ENCODE measurements around the gene CAPNS2.

DNA sequence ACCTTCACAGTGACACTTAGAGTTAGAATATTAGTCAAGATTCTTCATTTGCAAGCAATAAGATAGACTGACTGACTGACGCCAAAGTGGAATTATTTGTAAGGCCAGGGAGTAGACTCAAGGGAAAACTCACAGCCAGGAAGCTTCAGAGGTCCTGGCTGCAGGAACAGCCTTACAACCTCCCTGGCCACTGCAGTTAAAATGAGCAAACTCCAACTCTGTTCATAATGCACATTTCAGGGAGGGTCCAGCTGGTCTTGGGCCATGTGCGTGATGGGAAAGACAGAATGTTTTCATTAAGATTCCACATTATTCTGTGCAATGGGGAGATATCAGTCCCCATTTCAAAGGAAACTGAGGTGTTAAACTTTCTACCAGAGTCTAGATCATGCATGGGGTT, 9.9 kb downstream of the CAPNS2 start:
- no peak for TF ChIP-seq HMGXB3 (CRISPR knock-in tag; IDR thresholded peaks at IDR 0.05; ENCODE audit: borderline replicate concordance)
- no peak for TF ChIP-seq U2AF1 (optimal IDR thresholded peaks at IDR 0.05; ENCODE audit: low read depth, low read length)
- TF ChIP-seq STAT6 (CRISPR knock-in tag; IDR thresholded peaks at IDR 0.05; ENCODE audit: borderline replicate concordance), result no peak
- TF ChIP-seq CTCF (CRISPR knock-in tag; IDR thresholded peaks at IDR 0.05), result no peak
- no peak for TF ChIP-seq MEIS1 (CRISPR knock-in tag; IDR thresholded peaks at IDR 0.05; ENCODE audit: borderline replicate concordance)
- no peak for TF ChIP-seq MTA3 (CRISPR knock-in tag; IDR thresholded peaks at IDR 0.05)
- TF ChIP-seq NFE2 (CRISPR knock-in tag; IDR thresholded peaks at IDR 0.05), result no peak
- no peak for TF ChIP-seq ATF2 (CRISPR knock-in tag; IDR thresholded peaks at IDR 0.05)
- TF ChIP-seq CREB3 (CRISPR knock-in tag; IDR thresholded peaks at IDR 0.05), result no peak
- no peak for TF ChIP-seq ZNF124 (CRISPR knock-in tag; IDR thresholded peaks at IDR 0.05)
